CD14-positive monocyte (primary cell): ENCODE data around the gene COPS6. TPM values are rescaled to one million over a fixed set of nuclear protein-coding genes. Genes with fewer than 3 reads are reported as not detected.

Experiments used
- DNase-seq, 3 donors: peaks; one replicate each; pipeline ENCODE4 v3.0.0-alpha.2; 2011 to 2022
- H2AFZ ChIP-seq: 2 replicates; pipeline ENCODE4 v1.6.0; 2012; ENCODE audit warnings: mild to moderate bottlenecking, low read depth, low read length, inconsistent platforms; ENCODE audit not compliant: insufficient read depth, poor library complexity, severe bottlenecking
- H3K27ac ChIP-seq, 2 donors: 1 replicate in 1 of 2; 2 replicates in 1 of 2; pipeline ENCODE4 v1.5.1; 2012 to 2013; ENCODE audit warnings: low read length in 2 of 2, control low read depth in 1 of 2, inconsistent platforms in 1 of 2, low read depth in 1 of 2, mild to moderate bottlenecking in 1 of 2
- H3K27me3 ChIP-seq, 2 donors: one replicate each; pipeline versions ENCODE4 v1.6.0 to v1.6.1; 2011 to 2013; ENCODE audit warnings: low read length in 2 of 2; ENCODE audit not compliant: control insufficient read depth in 2 of 2, insufficient read depth in 2 of 2
- H3K36me3 ChIP-seq, 2 donors: replicated peaks in 1 of 2; 1 replicate in 1 of 2; 2 replicates in 1 of 2; pipeline versions ENCODE4 v1.5.1 to v1.6.1; 2012 to 2013; ENCODE audit warnings: low read length in 2 of 2, control low read depth in 1 of 2, inconsistent platforms in 1 of 2, mild to moderate bottlenecking in 1 of 2; ENCODE audit not compliant: insufficient read depth in 2 of 2, control insufficient read depth in 1 of 2
- H3K4me1 ChIP-seq, 2 donors: 1 replicate in 1 of 2; 2 replicates in 1 of 2; pipeline versions ENCODE4 v1.5.1 to v1.6.1; 2012 to 2013; ENCODE audit warnings: low read length in 2 of 2, control low read depth in 1 of 2, inconsistent platforms in 1 of 2, mild to moderate bottlenecking in 1 of 2, moderate library complexity in 1 of 2; ENCODE audit not compliant: insufficient read depth in 2 of 2, control insufficient read depth in 1 of 2
- H3K4me2 ChIP-seq: replicated peaks from 2 replicates; pipeline ENCODE3; 2012; ENCODE audit warnings: low read length, moderate library complexity, mild to moderate bottlenecking; ENCODE audit not compliant: poor library complexity, severe bottlenecking; ENCODE audit errors: extremely low read depth
- H3K4me3 ChIP-seq, 3 experiments: fragments of 200-600 bp in 1 of 3; sonication (generic) in 1 of 3; replicated peaks in 1 of 3; 1 replicate in 2 of 3; 2 replicates in 1 of 3; pipeline ENCODE4 v1.5.1; 2011 to 2013; ENCODE audit warnings: low read length in 3 of 3, mild to moderate bottlenecking in 3 of 3, control low read depth in 2 of 3, low read depth in 2 of 3, inconsistent platforms in 1 of 3, moderate library complexity in 1 of 3
- H3K79me2 ChIP-seq: 2 replicates; pipeline ENCODE4 v1.6.0; 2012; ENCODE audit warnings: mild to moderate bottlenecking, control low read depth, inconsistent platforms, low read length, moderate library complexity; ENCODE audit not compliant: insufficient read depth
- H3K9ac ChIP-seq: 2 replicates; pipeline ENCODE4 v1.6.0; 2017; ENCODE audit warnings: low read length, mild to moderate bottlenecking; ENCODE audit not compliant: insufficient read depth, poor library complexity, severe bottlenecking
- H3K9me3 ChIP-seq, 2 donors: replicated peaks in 1 of 2; 1 replicate in 1 of 2; 2 replicates in 1 of 2; pipeline versions ENCODE4 v1.5.1 to v1.6.1; 2012 to 2013; ENCODE audit warnings: low read length in 2 of 2, control low read depth in 1 of 2; ENCODE audit not compliant: control insufficient read depth in 1 of 2, insufficient read depth in 1 of 2
- H4K20me1 ChIP-seq: 2 replicates; pipeline ENCODE4 v1.6.0; 2012; ENCODE audit warnings: mild to moderate bottlenecking, low read length, control low read depth, moderate library complexity; ENCODE audit not compliant: insufficient read depth
- H3K27ac Mint-ChIP-seq, 7 donors: one replicate each; pipeline ENCODE4 v1.8.0; 2020; ENCODE audit warnings: mild to moderate bottlenecking in 7 of 7, mixed read lengths in 7 of 7, moderate library complexity in 6 of 7, inconsistent platforms in 2 of 7
- H3K27me3 Mint-ChIP-seq, 3 donors: one replicate each; pipeline ENCODE4 v1.8.0; 2021 to 2022; ENCODE audit warnings: low read depth in 3 of 3, mild to moderate bottlenecking in 3 of 3, mixed read lengths in 3 of 3, moderate library complexity in 3 of 3, inconsistent platforms in 1 of 3
- H3K36me3 Mint-ChIP-seq, 2 donors: one replicate each; pipeline ENCODE4 v1.8.0; 2020; ENCODE audit warnings: mixed read lengths in 2 of 2, inconsistent platforms in 1 of 2, mild to moderate bottlenecking in 1 of 2
- H3K4me1 Mint-ChIP-seq: one replicate; pipeline ENCODE4 v1.8.0; 2020; ENCODE audit warnings: mild to moderate bottlenecking, mixed read lengths
- H3K4me3 Mint-ChIP-seq, 2 donors: one replicate each; pipeline ENCODE4 v1.8.0; 2020; ENCODE audit warnings: mild to moderate bottlenecking in 2 of 2, mixed read lengths in 2 of 2, moderate library complexity in 1 of 2
- H3K9me3 Mint-ChIP-seq, 7 donors: one replicate each; pipeline ENCODE4 v1.8.0; 2020 to 2022; ENCODE audit warnings: mixed read lengths in 7 of 7, mild to moderate bottlenecking in 6 of 7, moderate library complexity in 6 of 7, inconsistent platforms in 2 of 7
- CTCF ChIP-seq: fragments of 200-600 bp; IDR thresholded peaks from one replicate; pipeline ENCODE4 v1.8.0; 2022; ENCODE audit warnings: antibody characterized with exemption, mild to moderate bottlenecking
- WGBS: methylation state at CpG from one replicate; pipeline ENCODE4 v1.1.5; 2013; ENCODE audit warnings: missing lambda C conversion rate; ENCODE audit not compliant: insufficient coverage; 5-methylcytosine and 5-hydroxymethylcytosine counted together
- intact Hi-C, 2 donors: fragments of 100-400 bp; cut with micrococcal nuclease; formaldehyde crosslinking; loops; one replicate each; pipeline versions ENCODE4 v1.15.0 to v1.15.1; 2023
- polyA plus RNA-seq, 3 donors: library from polyadenylated mRNA; depleted of rRNA in 1 of 3; unstranded in 2 of 3; stranded (reverse) in 1 of 3; fragments of 300-500 nt in 2 of 3; fragments of >200 nt in 1 of 3; fragmentation: Illumina TruSeq in 2 of 3; gene quantifications; 1 replicate in 2 of 3; 2 replicates in 1 of 3; pipeline ENCODE4 v1.2.3, GENCODE V29; 2012 to 2021

Gene COPS6
- polyA plus RNA-seq, 3 donors, result 77.1 to 119 (median 109) TPM

GRCh38 chr7:100118388-100119071, 29.8 kb downstream of the COPS6 start:
- no peak for TF ChIP-seq CTCF
- H3K36me3 Mint-ChIP-seq, result peaks cover 9 to 19% of the 10 kb centered on the region in 2 donors

GRCh38 chr7:100119072-100119969, 30.6 kb downstream of the COPS6 start, which contains the start of the genes CNPY4 and TAF6:
TSS of gene CNPY4 (plus strand) at chr7:100119634. CDS start at chr7:100119745, 111 bp downstream.
TSS of gene TAF6 (minus strand) at chr7:100119358. CDS start at chr7:100114209, 5,149 bp downstream.
- peak within 1 kb of the TSS; percentile 91 for H2AFZ ChIP-seq
- Mint-ChIP-seq H3K9me3 (no peaks in the 10 kb centered on the region), H3K27me3 (no peaks in the 10 kb centered on the region), H3K4me3 (peak within 1 kb of the TSS; percentile 90 to 98), H3K4me1 (peaks cover 36% of the 10 kb centered on the region), H3K27ac (peak within 1 kb of the TSS; percentile 97 to 99 (median 99)), H3K36me3 (peaks cover 2 to 12% of the 10 kb centered on the region in 2 donors)
- H3K27ac ChIP-seq, result peak within 1 kb of the TSS; percentile 68 to 91
- no peak for TF ChIP-seq CTCF
- H3K36me3 ChIP-seq, result peaks cover 0 to under 1% of the 10 kb centered on the region in 2 donors
- peaks cover 15% of the 10 kb centered on the region for H3K79me2 ChIP-seq
- intact Hi-C loops, result loop anchor here in 1 of 2 donors (1.0 kb wide), 1 partner anchor 8 kb away; no protein-coding TSS in a partner anchor
- H3K4me2 ChIP-seq, result peak within 1 kb of the TSS; percentile 98
- H4K20me1 ChIP-seq, result no peaks in the 10 kb centered on the region
- peak within 1 kb of the TSS; percentile 53 to 91 (median 89) for H3K4me3 ChIP-seq
- peak; percentile 90 to 94 (median 92) for DNase-seq
- no peaks in the 10 kb centered on the region for H3K27me3 ChIP-seq
- H3K4me1 ChIP-seq, result peaks cover 32 to 37% of the 10 kb centered on the region in 2 donors
- no peaks in the 10 kb centered on the region for H3K9me3 ChIP-seq
- 0% methylated on average over 36 of the region's 49 CpGs for WGBS
- H3K9ac ChIP-seq, result peak within 1 kb of the TSS; percentile 72

More at GRCh38 chr7:100118388-100119071, 29.8 kb downstream of the COPS6 start:
- Histone ChIP-seq H4K20me1 (no peaks in the 10 kb centered on the region), H3K27ac (peak overlapping the region; percentile 68 to 91), H3K79me2 (peaks cover 15% of the 10 kb centered on the region), H3K9ac (peak overlapping the region; percentile 72), H2AFZ (peak overlapping the region; percentile 91), H3K4me3 (peak overlapping the region; percentile 53 to 91 (median 89)), H3K4me1 (peaks cover 28 to 33% of the 10 kb centered on the region in 2 donors), H3K4me2 (peak overlapping the region; percentile 98), H3K9me3 (no peaks in the 10 kb centered on the region), H3K36me3 (peaks cover 7 to 8% of the 10 kb centered on the region in 2 donors), H3K27me3 (no peaks in the 10 kb centered on the region)
- peak overlapping the region; percentile 90 to 98 for H3K4me3 Mint-ChIP-seq
- no peaks in the 10 kb centered on the region for H3K9me3 Mint-ChIP-seq
- H3K27ac Mint-ChIP-seq, result peak overlapping the region; percentile 97 to 99 (median 99)
- DNase-seq, result no peak
- 22% methylated on average over 16 of the region's 18 CpGs for WGBS
- H3K4me1 Mint-ChIP-seq, result peaks cover 34% of the 10 kb centered on the region
- no peaks in the 10 kb centered on the region for H3K27me3 Mint-ChIP-seq
- intact Hi-C loops, result loop anchor here in 1 of 2 donors (1.0 kb wide), 1 partner anchor 9 kb away; no protein-coding TSS in a partner anchor
